Pancreas (tissue), 10 donors: ENCODE measurements around the gene VASN. TPM values are rescaled to one million over a fixed set of nuclear protein-coding genes. Genes with fewer than 3 reads are reported as not detected.

Source experiments
- ATAC-seq, 4 donors: fragments of 200-7000 bp; cut with Tn5 transposase; one replicate each; pipeline versions ENCODE4 v1.8.0 to v1.9.1; 2020; ENCODE audit warnings: mild to moderate bottlenecking in 4 of 4, moderate library complexity in 4 of 4
- DNase-seq, 6 donors: peaks; one replicate each; pipeline ENCODE4 v3.0.0-alpha.2; 2020
- FAIRE-seq: peaks from 2 replicates; lab custom pipeline; 2012; peaks lifted over from hg19 to GRCh38; lab: Jason Lieb, UNC
- H3K27ac ChIP-seq, 4 donors: fragments of 200-600 bp; sonication (generic); 1 replicate in 3 of 4; 2 replicates in 1 of 4; pipeline versions ENCODE4 v1.5.0 to v1.8.0; 2020
- H3K27me3 ChIP-seq, 4 donors: fragments of 200-600 bp; one replicate each; pipeline ENCODE4 v1.8.0; 2021
- H3K36me3 ChIP-seq, 3 donors: fragments of 200-600 bp; sonication (generic) in 1 of 3; one replicate each; pipeline versions ENCODE4 v1.5.0 to v1.8.0; 2020 to 2021
- H3K4me1 ChIP-seq, 3 donors: fragments of 200-600 bp; one replicate each; pipeline ENCODE4 v1.8.0; 2021
- H3K4me3 ChIP-seq, 4 donors: fragments of 200-600 bp; sonication (generic) in 2 of 4; one replicate each; pipeline versions ENCODE4 v1.5.0 to v1.8.0; 2020 to 2021
- H3K9me3 ChIP-seq, 4 donors: fragments of 200-600 bp; one replicate each; pipeline ENCODE4 v1.8.0; 2021
- CTCF ChIP-seq, 4 donors: fragments of 200-600 bp; sonication (generic) in 3 of 4; IDR thresholded peaks; one replicate each; pipeline versions ENCODE4 v1.5.0 to v1.8.0; 2021; ENCODE audit warnings: antibody characterized with exemption in 4 of 4
- WGBS, 2 donors: extraction: QIAGEN DNeasy Blood & Tissue Kit; methylation state at CpG; one replicate each; pipeline ENCODE4 v1.1.7; 2013; 5-methylcytosine and 5-hydroxymethylcytosine counted together
- intact Hi-C, 3 donors: fragments of 100-400 bp; cut with DNase I; formaldehyde crosslinking; loops; one replicate each; pipeline versions ENCODE4 v1.11.1 to v1.14.2; 2022
- polyA plus RNA-seq, 2 donors: library from polyadenylated mRNA; stranded (reverse); fragments of 200-250 nt; gene quantifications; one replicate each; pipeline ENCODE4 v1.2.3, GENCODE V29; 2013
- total RNA-seq, 6 donors: library from RNA; stranded (reverse); fragmentation: NEBNext Ultra II Directional in 4 of 6; extraction: Animal tissue kit (Norgen Biotek cat#: 25700) in 4 of 6; gene quantifications; one replicate each; pipeline versions ENCODE4 v1.2.1 to v1.2.4, GENCODE V29; 2021 to 2023
- donor health status: healthy with polysubstance abuse.
- donor health status: DM: no; HTN: no; CAD: no; lungs with moderate emphysema.
- donor health status: DM: no; HTN: no; CAD: no.
- donor health status: control.
- donor health status: control.
- donor health status: Bipolar disorder and iron deficiency.
- donor health status: DM: yes; HTN: yes; CAD: no.
- donor health status: DM: no; HTN: no; CAD: no.
- donor health status: DM: no; HTN: no; CAD: no.
- donor health status: DM: yes; HTN: yes; CAD: no.

The VASN gene
- total and polyA plus RNA-seq, 8 donors: 3.1 to 14.8 (median 8.5) TPM

- H3K4me3 ChIP-seq: no peak overlapping the region
- H3K36me3 ChIP-seq: no peaks in the 10 kb centered on the region
- FAIRE-seq (no peak), ATAC-seq (no peak), DNase-seq (no peak)
- peaks cover 0 to 7% (median 0%) of the 10 kb centered on the region in 3 donors for H3K4me1 ChIP-seq
- H3K27me3 ChIP-seq: no peaks in the 10 kb centered on the region
- intact Hi-C loops: no loop called here
- H3K27ac ChIP-seq: no peak overlapping the region
- 93 to 96% methylated on average over 4 of the region's 4 CpGs for WGBS, 2 donors
- TF ChIP-seq CTCF (IDR thresholded peaks at IDR 0.05): no peak
- no peaks in the 10 kb centered on the region for H3K9me3 ChIP-seq
Measured at GRCh38 chr16:4353675-4354074, 18.0 kb upstream of the VASN start.

- no peaks in the 10 kb centered on the region for H3K27me3 ChIP-seq
- WGBS, 2 donors: 93 to 95% methylated on average over 20 of the region's 20 CpGs
- H3K9me3 ChIP-seq: no peaks in the 10 kb centered on the region
- ATAC-seq (no peak), DNase-seq (peak in 1 of 6 donors; percentile 65), FAIRE-seq (no peak)
- H3K4me1 ChIP-seq: peaks cover 0 to 7% (median 0%) of the 10 kb centered on the region in 3 donors
- intact Hi-C loops: no loop called here
- H3K27ac ChIP-seq: no peak overlapping the region
- H3K4me3 ChIP-seq: no peak overlapping the region
- no peak for TF ChIP-seq CTCF (IDR thresholded peaks at IDR 0.05)
- H3K36me3 ChIP-seq: no peaks in the 10 kb centered on the region
Measured at GRCh38 chr16:4354512-4355409, 16.9 kb upstream of the VASN start.

GRCh38 chr16:4356820-4357219 lies 14.8 kb upstream of the VASN start:
- Histone ChIP-seq H3K4me3 (no peak overlapping the region), H3K36me3 (no peaks in the 10 kb centered on the region), H3K27me3 (no peaks in the 10 kb centered on the region), H3K9me3 (no peaks in the 10 kb centered on the region), H3K27ac (no peak overlapping the region), H3K4me1 (no peaks in the 10 kb centered on the region)
- WGBS, 2 donors: 91 to 94% methylated on average over 6 to 7 of the region's 7 CpGs
- ATAC-seq (no peak), DNase-seq (no peak), FAIRE-seq (no peak)
- intact Hi-C loops: no loop called here
- no peak for TF ChIP-seq CTCF (IDR thresholded peaks at IDR 0.05)

- DNase-seq (peak in 2 of 6 donors; percentile 34 to 75), ATAC-seq (no peak), FAIRE-seq (no peak)
- no peak for TF ChIP-seq CTCF (IDR thresholded peaks at IDR 0.05)
- Histone ChIP-seq H3K4me3 (no peak overlapping the region), H3K27ac (no peak overlapping the region), H3K4me1 (no peaks in the 10 kb centered on the region), H3K36me3 (no peaks in the 10 kb centered on the region), H3K27me3 (no peaks in the 10 kb centered on the region), H3K9me3 (no peaks in the 10 kb centered on the region)
- 91% methylated on average over 18 to 19 of the region's 19 CpGs for WGBS, 2 donors
- intact Hi-C loops: loop anchor here in 1 of 3 donors (2.0 kb wide), 1 partner anchor 47 kb away; no protein-coding TSS in a partner anchor
Measured at GRCh38 chr16:4358236-4358635, 13.4 kb upstream of the VASN start.
